CD4-positive, alpha-beta T cell treated with Interleukin-17A for 1 hour (primary cell): ENCODE results near the gene USF1.
"Not testable (repeated sequence)": the region's sequence is repeated elsewhere in the genome, so short reads cannot be mapped to it uniquely, and the experiment has no call there.

Source experiments
- DNase-seq: peaks from one replicate; pipeline ENCODE4 v3.0.0-alpha.2; 2020

The USF1 gene

DNA sequence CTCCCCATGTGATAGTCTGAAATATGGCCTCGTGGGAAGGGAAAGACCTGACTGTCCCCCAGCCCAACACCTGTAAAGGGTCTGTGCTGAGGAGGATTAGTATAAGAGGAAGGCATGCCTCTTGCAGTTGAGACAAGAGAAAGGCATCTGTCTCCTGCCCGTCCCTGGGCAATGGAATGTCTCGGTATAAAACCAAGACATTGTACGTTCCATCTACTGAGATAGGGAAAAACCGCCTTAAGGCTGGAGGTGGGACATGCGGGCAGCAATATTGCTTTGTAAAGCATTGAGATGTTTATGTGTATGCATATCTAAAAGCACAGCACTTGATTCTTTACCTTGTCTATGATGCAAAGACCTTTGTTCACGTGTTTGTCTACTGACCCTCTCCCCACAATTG is 28.6 kb downstream of the USF1 start:
- DNase-seq = not testable (repeated sequence)

- DNase-seq = not testable (repeated sequence)
Measured at GRCh38 chr1:161016683-161017082, 29.1 kb downstream of the USF1 start.

- peak; percentile 80 for DNase-seq
Measured at GRCh38 chr1:161013488-161014230, 32.1 kb downstream of the USF1 start.

DNA sequence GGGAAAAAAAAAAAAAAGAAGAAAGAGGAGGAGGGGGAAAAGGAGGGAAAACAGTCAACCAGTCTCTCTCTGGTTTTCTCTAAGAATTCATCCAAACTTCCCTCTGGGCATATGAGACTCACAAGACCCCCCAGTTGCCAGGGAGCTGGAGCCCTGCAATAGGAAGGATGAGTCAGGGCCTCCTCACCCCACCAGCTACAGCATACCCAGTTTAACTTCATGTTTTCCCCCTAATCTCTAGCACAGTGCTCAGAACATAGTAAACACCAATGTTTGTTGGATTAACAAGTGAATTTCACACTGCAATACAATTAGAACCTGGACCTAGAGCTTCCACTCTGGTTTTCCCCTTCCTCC is 32.7 kb downstream of the USF1 start:
- peak; percentile 18 for DNase-seq

DNA sequence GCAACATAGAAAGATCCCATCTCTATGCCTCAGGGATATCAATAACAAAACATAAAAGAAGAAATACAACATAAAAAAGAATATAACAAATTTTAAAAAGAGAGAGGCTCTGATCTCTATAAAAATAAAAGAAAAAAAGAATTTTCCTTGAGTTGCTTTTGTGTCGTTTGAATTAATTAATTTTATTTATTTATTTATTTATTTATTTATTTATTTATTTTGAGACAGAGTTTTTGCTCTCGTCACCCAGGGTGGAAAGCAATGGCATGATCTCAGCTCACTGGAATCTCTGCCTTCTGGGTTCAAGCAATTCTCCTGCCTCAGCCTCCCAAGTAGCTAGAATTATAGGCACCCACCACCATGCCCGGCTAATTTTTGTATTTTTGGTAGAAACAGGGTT is 33.4 kb downstream of the USF1 start:
- no peak for DNase-seq

DNA sequence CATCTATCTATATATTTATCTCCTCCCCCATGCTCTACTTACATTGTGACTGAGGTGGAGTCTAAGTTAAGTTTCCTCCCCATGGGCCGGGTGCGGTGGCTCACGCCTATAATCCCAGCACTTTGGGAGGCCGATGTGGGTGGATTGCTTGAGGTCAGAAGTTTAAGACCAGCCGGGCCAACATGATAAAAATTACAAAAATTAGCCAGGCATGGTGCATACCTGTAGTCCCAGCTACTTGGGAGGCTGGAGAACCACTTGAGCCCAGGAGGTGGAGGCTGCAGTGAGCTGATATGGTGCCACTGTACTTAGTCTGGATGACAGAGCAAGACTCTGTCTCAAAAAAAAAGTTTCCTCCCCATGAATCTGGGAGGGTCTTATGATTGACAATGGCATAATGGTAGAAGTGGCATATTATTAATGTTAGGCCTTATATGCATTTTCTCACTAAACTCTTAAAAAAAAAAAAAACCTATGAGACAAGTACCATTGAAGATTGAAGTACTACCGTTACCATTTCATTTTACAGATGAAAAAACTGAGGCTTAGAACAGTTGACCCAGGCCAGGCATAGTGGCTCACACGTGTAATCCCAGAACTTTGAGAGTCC is 36.1 kb downstream of the USF1 start:
- DNase-seq = no peak

GRCh38 chr1:161008869-161009510 is 36.8 kb downstream of the USF1 start:
- no peak for DNase-seq

DNA sequence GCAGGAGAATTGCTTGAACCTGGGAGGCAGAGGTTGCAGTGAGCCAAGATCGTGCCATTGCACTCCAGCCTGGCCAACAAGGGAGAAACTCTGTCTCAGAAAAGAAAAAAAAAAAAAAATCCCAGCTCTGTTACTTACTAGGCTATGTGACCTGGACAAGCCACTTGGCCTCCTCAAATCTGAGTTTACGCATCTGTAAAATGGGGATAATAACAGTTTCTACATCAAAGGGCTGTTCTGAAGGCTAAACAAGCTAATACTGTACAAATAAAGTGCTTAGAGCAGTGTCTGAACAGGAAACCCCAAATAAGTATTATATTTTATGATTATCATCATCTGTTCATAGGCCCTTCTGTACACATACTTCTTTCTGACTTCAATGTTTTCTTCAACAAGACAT is 38.4 kb downstream of the USF1 start:
- no peak for DNase-seq

DNA sequence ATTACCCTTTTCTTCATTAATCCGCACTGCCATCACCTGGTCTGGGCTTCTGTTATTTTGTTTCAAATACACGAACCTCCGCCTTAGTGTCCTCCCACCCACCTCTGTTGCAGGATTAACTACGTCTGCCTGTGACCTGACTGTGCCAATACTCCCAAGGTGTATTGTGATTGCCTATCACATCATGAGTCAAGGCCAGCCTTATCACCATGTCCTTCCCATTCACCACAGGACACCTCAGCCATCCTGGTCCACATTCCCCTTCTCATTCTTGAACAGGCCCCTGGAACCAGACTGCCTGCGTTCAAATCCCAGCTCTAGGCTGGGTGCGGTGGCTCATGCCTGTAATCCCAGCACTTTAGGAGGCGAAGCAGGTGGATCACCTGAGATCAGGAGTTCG is 39.2 kb downstream of the USF1 start:
- DNase-seq = no peak

- DNase-seq = no peak
Measured at GRCh38 chr1:161001525-161001924, 44.3 kb downstream of the USF1 start.

- no peak for DNase-seq
Measured at GRCh38 chr1:161000736-161001480, 44.9 kb downstream of the USF1 start.

- DNase-seq = no peak
Measured at GRCh38 chr1:160999376-160999775, 46.4 kb downstream of the USF1 start.

DNA sequence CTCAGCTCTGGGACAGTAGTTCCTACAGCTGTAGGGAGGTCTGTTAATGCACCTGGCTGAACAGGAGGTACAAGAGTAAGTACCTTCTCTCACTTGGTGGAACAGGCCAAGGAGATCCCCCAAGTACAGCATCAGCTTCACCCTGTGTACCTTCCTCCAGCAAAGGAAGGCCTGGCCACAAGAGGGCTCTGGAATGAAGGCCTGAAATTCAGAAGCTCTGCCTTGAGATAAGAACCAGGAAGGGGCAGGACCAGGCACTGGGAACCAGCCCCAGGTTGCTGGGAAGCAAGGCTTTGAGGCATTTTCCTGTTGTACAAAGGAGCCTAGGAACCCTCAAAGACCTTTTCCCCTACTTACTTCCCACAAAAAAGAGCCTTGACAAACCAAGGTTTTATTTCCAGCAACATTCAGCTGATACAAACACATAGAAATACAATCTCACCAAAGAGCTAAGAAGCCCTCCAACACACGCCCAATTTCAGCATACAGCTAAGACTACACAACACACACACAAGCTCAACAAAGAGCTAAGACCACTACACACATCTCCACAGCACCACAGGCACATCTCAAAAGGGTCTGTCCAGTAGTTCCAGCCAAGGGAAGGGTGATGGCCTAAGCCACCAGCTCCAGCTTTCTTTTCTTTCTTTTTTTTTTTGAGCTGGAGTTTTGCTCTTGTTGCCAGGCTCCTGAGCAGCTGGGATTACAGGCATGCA is 48.3 kb downstream of the USF1 start:
- DNase-seq = peak; percentile 61

DNA sequence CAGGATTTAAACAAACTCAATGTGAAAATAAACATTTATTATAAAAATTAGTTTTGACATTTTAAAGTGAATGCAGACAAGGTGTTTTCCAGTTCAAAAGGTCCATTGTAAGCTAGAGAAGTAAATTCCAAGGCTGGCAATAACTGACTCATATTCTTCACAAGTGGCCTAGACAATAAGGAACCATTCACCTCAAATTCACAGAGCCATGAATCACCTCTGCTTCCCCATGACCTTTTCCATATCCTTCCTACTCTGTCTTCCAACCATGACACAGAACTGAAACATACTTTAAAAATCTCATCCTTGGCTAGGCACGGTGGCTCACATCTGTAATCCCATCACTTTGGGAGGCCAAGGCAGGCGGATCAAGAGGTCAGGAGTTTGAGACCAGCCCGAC is 49.6 kb downstream of the USF1 start:
- DNase-seq = no peak

GRCh38 chr1:160993544-160994193 is 52.1 kb downstream of the USF1 start:
- DNase-seq = peak; percentile 31

GRCh38 chr1:160992036-160992435 is 53.7 kb downstream of the USF1 start:
- not testable (repeated sequence) for DNase-seq
